HG03457 (cell line): Measurements from ENCODE around the gene SLC6A8.

Experiments used
- ATAC-seq: cut with Tn5 transposase; IDR thresholded peaks from one replicate; pipeline ENCODE4 v1.9.1; 2021; ENCODE audit warnings: moderate number of reproducible peaks; ENCODE audit not compliant: unreplicated experiment

The SLC6A8 gene

GRCh38 chrX:153687121-153688039 lies at the start of gene SLC6A8:
SLC6A8 (plus strand) TSS chrX:153687926; CDS start chrX:153688575, 649 bp downstream.
- ATAC-seq = no peak

GRCh38 chrX:153638041-153638371 lies 49.7 kb upstream of the SLC6A8 start:
- no peak for ATAC-seq

GRCh38 chrX:153638436-153639176 lies 49.1 kb upstream of the SLC6A8 start:
- no peak for ATAC-seq

- no peak for ATAC-seq
These were observed 48.3 kb upstream of the SLC6A8 start for GRCh38 chrX:153639177-153640044.

- ATAC-seq = no peak
These were observed 47.6 kb upstream of the SLC6A8 start for GRCh38 chrX:153640045-153640686.

GRCh38 chrX:153640736-153641575 lies 46.8 kb upstream of the SLC6A8 start:
- no peak for ATAC-seq

- ATAC-seq = no peak
These were observed 46.1 kb upstream of the SLC6A8 start for GRCh38 chrX:153641627-153642026.

GRCh38 chrX:153642051-153642654 lies 45.6 kb upstream of the SLC6A8 start:
- no peak for ATAC-seq

GRCh38 chrX:153642655-153643430 lies 44.9 kb upstream of the SLC6A8 start:
- ATAC-seq = no peak

- no peak for ATAC-seq
These were observed 44.0 kb upstream of the SLC6A8 start for GRCh38 chrX:153643431-153644351.

- no peak for ATAC-seq
These were observed 43.2 kb upstream of the SLC6A8 start for GRCh38 chrX:153644356-153645125.

GRCh38 chrX:153645151-153645550 lies 42.6 kb upstream of the SLC6A8 start:
- ATAC-seq = no peak

GRCh38 chrX:153645921-153646488 lies 41.7 kb upstream of the SLC6A8 start:
- ATAC-seq = no peak

- ATAC-seq = no peak
These were observed 40.9 kb upstream of the SLC6A8 start, which contains the start of gene DUSP9 for GRCh38 chrX:153646620-153647373. DUSP9 (plus strand) TSS chrX:153647203; CDS start chrX:153647954, 751 bp downstream.
